Endometrial microvascular endothelial cells (primary cell): ENCODE measurements around the gene TMEM182. TPM values are rescaled to one million over a fixed set of nuclear protein-coding genes. Genes with fewer than 3 reads are reported as not detected.

Experiments
- in situ Hi-C: cut with HindIII; loops from 2 replicates; pipeline ENCODE4 v1.10.0; 2017; ENCODE audit warnings: low sequenced_read_pairs, low pct_unique_long_range_greater_than_20kb; ENCODE audit errors: inconsistent ontology term
- total RNA-seq: library from RNA; depleted of rRNA; stranded (reverse); fragments of >200 nt; gene quantifications from one replicate; pipeline ENCODE4 v1.2.3, GENCODE V29; 2015; ENCODE audit errors: inconsistent ontology term

TMEM182 gene, protein sequence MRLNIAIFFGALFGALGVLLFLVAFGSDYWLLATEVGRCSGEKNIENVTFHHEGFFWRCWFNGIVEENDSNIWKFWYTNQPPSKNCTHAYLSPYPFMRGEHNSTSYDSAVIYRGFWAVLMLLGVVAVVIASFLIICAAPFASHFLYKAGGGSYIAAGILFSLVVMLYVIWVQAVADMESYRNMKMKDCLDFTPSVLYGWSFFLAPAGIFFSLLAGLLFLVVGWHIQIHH
- under 0.01 TPM for total RNA-seq

DNA sequence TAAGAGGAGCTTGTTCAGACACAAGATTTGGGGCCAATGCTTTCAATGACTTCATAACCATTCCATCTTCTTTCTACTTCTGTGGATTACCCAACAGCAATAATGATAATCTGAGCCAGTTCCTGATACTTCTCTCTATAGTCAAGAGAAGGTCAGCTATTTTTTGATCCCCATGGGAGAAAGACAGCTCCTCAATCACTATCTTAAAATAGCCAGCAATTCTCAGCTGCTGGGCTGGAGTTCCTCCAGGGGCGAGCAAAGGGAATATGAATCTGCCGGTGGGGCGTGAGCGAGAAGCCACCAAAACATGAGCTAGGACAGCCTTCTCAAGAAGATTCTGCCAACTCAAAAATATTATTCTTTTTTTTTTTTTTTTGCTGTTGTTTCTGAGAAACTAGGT, at the start of gene TMEM182:
TSS of gene TMEM182 (plus strand) at position 269 of the 400 bp plus-strand sequence. CDS start 187 bp downstream, outside the sequence.
- in situ Hi-C loops, result no loop called here

DNA sequence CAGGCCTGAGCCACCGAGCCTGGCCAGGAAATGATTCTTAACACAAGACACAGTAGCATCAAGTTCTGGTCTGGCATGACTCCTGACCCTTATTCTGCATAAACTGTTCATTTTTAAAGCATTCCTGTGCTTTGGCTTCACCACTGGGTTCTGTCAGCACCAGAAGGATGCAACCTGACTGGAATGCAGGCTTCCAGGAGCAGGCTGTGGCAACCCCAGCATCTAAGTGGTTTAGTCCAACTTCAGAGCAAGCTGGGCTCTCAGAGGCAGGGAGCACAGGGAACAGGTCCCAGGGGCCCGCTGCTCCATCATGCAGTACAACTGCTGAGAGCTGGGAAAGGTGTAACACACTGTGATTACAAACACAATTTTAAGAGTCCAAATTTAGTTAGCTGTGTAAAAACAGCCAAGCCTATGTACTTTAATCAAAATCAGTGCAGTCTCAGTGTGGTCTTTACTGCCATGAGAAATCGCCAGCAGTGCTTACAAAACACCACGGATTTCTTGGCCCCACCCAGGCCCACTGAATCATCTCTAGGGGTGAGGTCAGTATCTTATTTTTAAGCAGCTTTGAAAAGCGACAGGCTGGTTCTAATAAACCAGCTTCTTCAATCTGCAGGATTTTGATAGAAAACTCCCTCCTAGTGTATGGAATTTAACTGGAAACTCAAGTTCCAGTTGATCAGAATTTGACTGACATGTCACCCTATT, 44.4 kb upstream of the TMEM182 start:
- in situ Hi-C loops, result no loop called here

- in situ Hi-C loops, result no loop called here
These were observed 43.2 kb upstream of the TMEM182 start for GRCh38 chr2:102718387-102719316.

DNA sequence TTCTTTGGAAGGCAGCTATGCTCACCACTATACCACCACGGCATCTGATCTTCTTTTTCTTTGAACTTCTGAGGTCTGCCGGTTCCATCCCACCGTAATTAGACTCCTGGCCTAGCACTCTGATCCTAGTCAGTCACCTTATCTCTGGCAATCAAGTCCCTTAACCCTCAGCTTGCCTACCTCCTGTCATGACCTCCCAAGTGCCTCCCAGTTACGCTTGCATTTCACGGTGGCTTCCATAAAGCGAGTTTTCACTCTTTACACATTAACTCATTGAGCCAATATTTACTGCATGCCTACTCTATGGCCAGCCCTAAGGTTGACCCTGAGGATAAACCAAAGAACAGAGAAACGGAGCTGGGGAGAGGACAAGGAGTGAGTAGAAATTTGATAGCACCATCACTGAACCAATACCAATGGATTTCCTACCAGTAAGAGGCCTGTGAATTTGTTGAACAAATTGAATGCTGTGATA, 37.8 kb upstream of the TMEM182 start:
- in situ Hi-C loops, result no loop called here

GRCh38 chr2:102724553-102724952, 37.3 kb upstream of the TMEM182 start:
- in situ Hi-C loops, result no loop called here

GRCh38 chr2:102726128-102727087, 35.4 kb upstream of the TMEM182 start:
- in situ Hi-C loops, result no loop called here

DNA sequence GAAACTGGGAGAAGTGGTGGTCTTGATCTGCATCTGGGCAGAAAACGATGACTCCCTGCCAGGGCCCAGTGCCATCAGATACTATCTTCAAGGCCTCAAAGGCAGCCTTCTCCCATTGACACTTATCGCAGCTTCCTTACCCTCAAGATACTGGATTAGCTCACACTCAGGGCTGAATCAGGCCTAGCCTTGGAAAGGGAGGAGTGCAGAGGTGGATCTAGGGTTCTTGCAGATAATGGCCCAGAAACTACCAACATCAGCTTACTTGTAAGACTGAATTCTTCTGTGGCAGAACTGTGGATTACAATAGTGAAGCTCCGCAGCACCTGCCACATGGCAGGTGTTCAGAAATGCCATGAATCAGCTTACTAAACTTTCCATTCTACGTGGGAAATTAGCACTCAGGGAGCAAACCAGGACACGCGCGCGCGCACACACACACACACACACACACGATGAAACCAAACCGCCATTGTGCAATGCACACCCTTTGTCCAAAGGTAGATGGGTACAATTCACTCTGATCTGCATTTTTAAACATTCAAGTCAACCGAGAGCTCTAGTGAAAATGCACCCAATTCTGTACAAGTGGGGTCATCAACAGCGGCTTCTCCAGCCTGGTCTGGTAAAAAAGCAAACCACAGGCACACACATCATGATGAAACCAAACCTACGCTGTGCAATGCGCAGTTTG, 26.3 kb upstream of the TMEM182 start:
- in situ Hi-C loops, result no loop called here

DNA sequence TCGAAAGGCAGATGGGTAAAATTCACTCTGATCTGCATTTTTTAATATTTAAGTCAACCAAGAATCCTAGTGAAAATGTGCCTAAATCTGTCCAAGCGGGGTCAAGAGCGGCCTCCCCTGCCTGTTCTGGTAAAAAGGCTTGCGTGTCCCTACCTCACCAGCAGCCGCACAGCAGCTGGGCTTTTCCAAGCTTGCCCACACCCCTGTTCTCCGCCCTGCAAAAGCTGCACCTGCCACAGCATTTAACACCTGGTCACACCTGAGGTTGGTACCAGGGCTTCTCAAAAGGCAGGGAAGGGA, 25.8 kb upstream of the TMEM182 start:
- in situ Hi-C loops, result no loop called here

DNA sequence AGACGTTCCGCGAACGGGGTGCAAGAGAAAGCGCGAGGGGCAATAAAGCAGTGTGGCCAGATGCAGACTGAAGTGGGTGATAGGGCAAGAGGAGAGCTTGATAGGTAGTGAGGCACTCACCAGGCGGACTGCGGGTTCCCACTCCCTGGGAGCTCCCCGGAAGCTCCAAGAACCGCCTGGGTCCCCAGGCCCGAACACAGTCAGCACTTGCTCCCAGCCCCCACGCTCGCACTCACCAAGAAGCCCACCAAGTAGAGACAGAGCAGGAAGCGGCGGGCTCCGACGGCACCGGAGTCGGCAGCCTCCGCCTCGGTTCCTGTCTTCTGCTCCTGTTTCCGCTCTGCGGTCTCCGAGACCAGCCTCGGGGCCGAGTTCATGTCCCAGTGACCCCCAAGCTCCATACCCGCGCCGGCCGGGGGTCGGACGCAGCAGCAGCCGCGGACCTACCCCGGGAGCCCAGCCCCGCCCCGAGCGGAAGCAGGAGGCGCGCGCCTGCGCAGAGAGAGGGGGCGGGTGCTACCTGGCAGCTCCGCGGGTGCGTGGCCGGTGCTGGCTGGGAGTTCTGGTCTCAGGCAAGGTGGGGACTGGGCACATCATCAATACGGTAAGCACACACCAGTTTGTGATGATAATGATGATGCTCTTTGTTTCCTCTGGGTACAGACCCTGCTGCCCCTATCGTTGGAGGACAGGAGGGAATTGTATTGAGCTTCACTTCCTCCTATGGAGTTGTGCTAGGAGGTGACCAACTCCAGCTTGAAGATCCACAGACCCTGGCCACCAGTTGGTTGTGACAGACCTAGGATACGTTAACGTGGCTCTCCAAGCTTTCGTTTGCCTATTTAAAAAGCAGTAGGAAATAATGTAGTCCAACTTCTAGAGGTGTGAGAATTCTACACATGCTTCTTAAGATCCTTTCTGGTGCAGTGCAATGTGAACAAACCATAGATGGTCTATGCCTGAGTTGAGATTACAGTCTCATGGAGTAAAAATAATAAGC, 25.1 kb upstream of the TMEM182 start:
- in situ Hi-C loops, result no loop called here

GRCh38 chr2:102737431-102737830, 24.4 kb upstream of the TMEM182 start:
- in situ Hi-C loops, result no loop called here

- in situ Hi-C loops, result no loop called here
These were observed 18.6 kb upstream of the TMEM182 start for GRCh38 chr2:102743259-102743658.

GRCh38 chr2:102748107-102748506, 13.7 kb upstream of the TMEM182 start:
- in situ Hi-C loops, result no loop called here

GRCh38 chr2:102749938-102750337, 11.9 kb upstream of the TMEM182 start:
- in situ Hi-C loops, result no loop called here

DNA sequence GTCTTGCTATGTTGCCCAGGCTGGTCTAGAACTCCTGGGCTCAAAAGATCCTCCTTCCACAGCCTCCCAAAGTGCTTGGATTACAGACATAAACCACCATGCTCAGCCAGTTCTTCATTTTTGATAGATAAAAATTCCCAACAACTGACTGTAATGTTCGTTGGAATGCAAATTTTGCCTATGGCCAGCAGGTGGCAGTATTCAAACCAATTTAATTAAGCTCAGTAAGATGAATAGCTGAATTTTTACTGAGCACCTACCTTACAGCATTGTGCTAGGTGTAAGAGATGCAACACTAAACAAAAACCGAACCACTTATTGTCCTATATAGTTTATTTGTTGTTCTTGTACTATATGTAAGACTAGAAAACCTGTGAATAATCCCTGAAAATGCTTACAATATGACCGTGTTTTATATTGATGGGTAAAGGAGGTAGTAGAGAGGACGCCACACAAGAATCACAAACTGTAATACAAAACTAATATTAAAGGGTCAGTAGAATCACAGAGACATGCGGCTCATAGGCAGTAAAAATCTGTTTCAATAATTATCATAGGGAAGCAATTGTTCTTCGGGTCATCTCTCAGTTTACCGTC, 8.2 kb upstream of the TMEM182 start:
- in situ Hi-C loops, result no loop called here

- in situ Hi-C loops, result no loop called here
These were observed 7.2 kb upstream of the TMEM182 start for GRCh38 chr2:102754456-102755145.

DNA sequence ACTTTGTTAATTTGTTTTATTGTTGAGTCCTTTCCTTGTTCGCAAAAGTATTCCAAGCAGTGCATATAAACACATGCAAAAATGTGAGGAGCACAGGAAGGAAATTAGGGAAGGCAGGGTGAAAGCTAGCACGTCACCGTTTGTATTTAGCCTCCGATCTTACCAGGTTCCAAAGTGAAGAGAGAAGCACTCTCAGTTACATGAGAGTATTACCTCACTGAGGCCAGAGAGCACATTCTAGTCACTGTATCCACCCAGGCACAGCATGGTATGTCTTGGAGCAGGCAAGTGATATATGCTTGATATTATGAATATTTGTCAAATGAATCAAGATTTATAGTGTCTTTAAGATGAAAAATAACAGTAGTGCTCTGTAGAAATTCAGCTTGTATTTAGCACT, 6.5 kb upstream of the TMEM182 start:
- in situ Hi-C loops, result no loop called here
